HL-60/S4 (cell line): Measurements from ENCODE around the gene SYNDIG1L.

Experiments used
- in situ Hi-C: fragments of 300-500 bp; cut with MboI; formaldehyde crosslinking; loops from 2 replicates; pipeline ENCODE4 v1.14.3; 2022; ENCODE audit warnings: low sequenced_read_pairs

Gene SYNDIG1L

GRCh38 chr14:74429991-74430390, 4.0 kb upstream of the SYNDIG1L start:
- in situ Hi-C loops: no loop called here

- in situ Hi-C loops: no loop called here
Measured at GRCh38 chr14:74429221-74429691, 3.2 kb upstream of the SYNDIG1L start.

- in situ Hi-C loops: no loop called here
Measured at GRCh38 chr14:74427651-74428050, 1.6 kb upstream of the SYNDIG1L start.

GRCh38 chr14:74425525-74426201, 347 bp downstream of the SYNDIG1L start:
- in situ Hi-C loops: no loop called here

- in situ Hi-C loops: no loop called here
Measured at GRCh38 chr14:74424606-74425005, 1.4 kb downstream of the SYNDIG1L start.

- in situ Hi-C loops: no loop called here
Measured at GRCh38 chr14:74423246-74423645, 2.8 kb downstream of the SYNDIG1L start.

- in situ Hi-C loops: no loop called here
Measured at GRCh38 chr14:74421981-74422380, 4.0 kb downstream of the SYNDIG1L start.

GRCh38 chr14:74419086-74419485, 6.9 kb downstream of the SYNDIG1L start:
- in situ Hi-C loops: no loop called here

GRCh38 chr14:74418031-74418430, 8.0 kb downstream of the SYNDIG1L start:
- in situ Hi-C loops: no loop called here

- in situ Hi-C loops: no loop called here
Measured at GRCh38 chr14:74417611-74418010, 8.4 kb downstream of the SYNDIG1L start.

GRCh38 chr14:74417201-74417600, 8.8 kb downstream of the SYNDIG1L start:
- in situ Hi-C loops: no loop called here

- in situ Hi-C loops: no loop called here
Measured at GRCh38 chr14:74415115-74415437, 10.9 kb downstream of the SYNDIG1L start.

GRCh38 chr14:74414403-74415114, 11.5 kb downstream of the SYNDIG1L start:
- in situ Hi-C loops: no loop called here

GRCh38 chr14:74413627-74414026, 12.4 kb downstream of the SYNDIG1L start:
- in situ Hi-C loops: no loop called here

GRCh38 chr14:74412753-74413152, 13.3 kb downstream of the SYNDIG1L start:
- in situ Hi-C loops: no loop called here

- in situ Hi-C loops: no loop called here
Measured at GRCh38 chr14:74411671-74412070, 14.3 kb downstream of the SYNDIG1L start.

- in situ Hi-C loops: no loop called here
Measured at GRCh38 chr14:74409441-74409840, 16.6 kb downstream of the SYNDIG1L start.

GRCh38 chr14:74408870-74409269, 17.1 kb downstream of the SYNDIG1L start:
- in situ Hi-C loops: no loop called here

- in situ Hi-C loops: no loop called here
Measured at GRCh38 chr14:74407801-74408154, 18.2 kb downstream of the SYNDIG1L start.

GRCh38 chr14:74407021-74407800, 18.8 kb downstream of the SYNDIG1L start:
- in situ Hi-C loops: no loop called here

GRCh38 chr14:74405663-74406062, 20.3 kb downstream of the SYNDIG1L start:
- in situ Hi-C loops: no loop called here

- in situ Hi-C loops: no loop called here
Measured at GRCh38 chr14:74404435-74404834, 21.6 kb downstream of the SYNDIG1L start.
